HL-60/S4 treated with retinoic acid at 250 ng/mL for 4 days and 3 days (cell line): ENCODE measurements around the gene ZNG1C.
"Not testable (repeated sequence)": the region's sequence is repeated elsewhere in the genome, so short reads cannot be mapped to it uniquely, and the experiment has no call there.

Source experiments
- in situ Hi-C: fragments of 300-500 bp; cut with MboI; formaldehyde crosslinking; loops from 2 replicates; pipeline ENCODE4 v1.7.0; 2022; ENCODE audit warnings: low sequenced_read_pairs

The ZNG1C gene

GRCh38 chr9:68342265-68343025 lies 100.7 kb downstream of the ZNG1C start:
- in situ Hi-C loops, result not testable (repeated sequence)

- in situ Hi-C loops, result not testable (repeated sequence)
These were observed 101.5 kb downstream of the ZNG1C start for GRCh38 chr9:68343242-68343641.

GRCh38 chr9:68343992-68344391 lies 102.2 kb downstream of the ZNG1C start:
- in situ Hi-C loops, result not testable (repeated sequence)
